ENCODE data around the gene ADGRE3. TPM values are rescaled to one million over a fixed set of nuclear protein-coding genes. Genes with fewer than 3 reads are reported as not detected.

Gene ADGRE3
- total RNA-seq, 1 experiment from 2014 or later: not detected

DNA sequence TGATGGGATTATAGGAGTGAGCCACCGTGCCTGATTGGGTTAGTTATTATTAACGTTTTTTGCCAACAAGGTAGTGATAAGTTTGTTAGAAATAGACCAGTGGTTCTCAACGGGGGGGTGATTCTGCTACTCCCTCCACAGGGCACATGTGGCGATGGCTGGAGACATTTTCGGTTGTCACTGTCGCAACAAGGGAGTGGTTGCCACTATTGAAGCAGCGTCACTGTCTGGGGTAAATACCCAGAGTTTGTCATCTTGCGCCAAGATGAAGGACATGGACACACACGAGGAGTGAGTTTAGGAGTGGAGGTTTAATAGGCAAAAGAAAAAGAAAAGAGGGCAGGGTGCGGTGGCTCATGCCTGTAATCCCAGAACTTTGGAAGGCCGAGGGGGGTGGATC, 18.9 kb downstream of the ADGRE3 start (continued):
- TF ChIP-seq, protein P1, sequence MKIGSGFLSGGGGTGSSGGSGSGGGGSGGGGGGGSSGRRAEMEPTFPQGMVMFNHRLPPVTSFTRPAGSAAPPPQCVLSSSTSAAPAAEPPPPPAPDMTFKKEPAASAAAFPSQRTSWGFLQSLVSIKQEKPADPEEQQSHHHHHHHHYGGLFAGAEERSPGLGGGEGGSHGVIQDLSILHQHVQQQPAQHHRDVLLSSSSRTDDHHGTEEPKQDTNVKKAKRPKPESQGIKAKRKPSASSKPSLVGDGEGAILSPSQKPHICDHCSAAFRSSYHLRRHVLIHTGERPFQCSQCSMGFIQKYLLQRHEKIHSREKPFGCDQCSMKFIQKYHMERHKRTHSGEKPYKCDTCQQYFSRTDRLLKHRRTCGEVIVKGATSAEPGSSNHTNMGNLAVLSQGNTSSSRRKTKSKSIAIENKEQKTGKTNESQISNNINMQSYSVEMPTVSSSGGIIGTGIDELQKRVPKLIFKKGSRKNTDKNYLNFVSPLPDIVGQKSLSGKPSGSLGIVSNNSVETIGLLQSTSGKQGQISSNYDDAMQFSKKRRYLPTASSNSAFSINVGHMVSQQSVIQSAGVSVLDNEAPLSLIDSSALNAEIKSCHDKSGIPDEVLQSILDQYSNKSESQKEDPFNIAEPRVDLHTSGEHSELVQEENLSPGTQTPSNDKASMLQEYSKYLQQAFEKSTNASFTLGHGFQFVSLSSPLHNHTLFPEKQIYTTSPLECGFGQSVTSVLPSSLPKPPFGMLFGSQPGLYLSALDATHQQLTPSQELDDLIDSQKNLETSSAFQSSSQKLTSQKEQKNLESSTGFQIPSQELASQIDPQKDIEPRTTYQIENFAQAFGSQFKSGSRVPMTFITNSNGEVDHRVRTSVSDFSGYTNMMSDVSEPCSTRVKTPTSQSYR (CRISPR knock-in tag; IDR thresholded peaks at IDR 0.05): no peak

DNA sequence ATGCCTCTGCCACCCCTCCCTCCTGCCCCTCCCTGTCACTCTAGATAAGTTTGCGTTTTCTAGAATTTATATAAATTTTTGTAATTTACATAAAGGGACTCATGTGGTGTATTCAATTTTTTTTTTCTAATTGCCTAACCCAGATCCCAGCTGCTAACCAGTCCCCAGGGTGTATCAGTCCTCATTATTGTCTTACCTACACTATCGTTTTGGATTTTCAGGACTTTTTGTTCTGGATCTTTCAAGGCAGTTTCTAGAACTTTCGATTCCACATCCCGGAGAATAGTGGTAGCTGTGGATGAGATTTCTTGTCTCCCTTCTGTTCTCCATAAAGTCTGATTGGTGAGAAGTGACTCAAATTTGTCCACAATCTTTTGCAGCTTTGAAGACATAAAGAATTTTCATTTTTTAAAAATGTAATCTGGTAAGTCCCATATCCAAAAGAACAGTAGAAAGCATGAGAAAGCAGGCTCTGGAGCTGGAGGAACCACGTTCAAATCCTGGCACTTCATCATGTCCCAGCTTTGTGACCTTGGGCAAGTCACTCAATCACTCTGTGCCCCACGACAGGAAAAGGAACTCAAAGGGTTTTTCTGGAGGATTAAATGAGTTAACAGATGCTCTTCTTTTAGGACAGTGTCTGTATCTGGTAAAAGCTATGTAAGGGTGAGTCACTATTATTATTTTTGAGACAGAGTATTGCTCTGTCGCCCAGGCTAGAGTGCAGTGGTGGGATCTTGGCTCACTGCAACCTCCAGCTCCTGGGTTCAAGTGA, 19.7 kb downstream of the ADGRE3 start:
- H3K27me3 Mint-ChIP-seq (ENCODE audit: low read depth): peaks cover 13% of the 10 kb centered on the region
- no peaks in the 10 kb centered on the region for H3K4me1 Mint-ChIP-seq
- no peak overlapping the region for H3K4me3 Mint-ChIP-seq
- POLR2A ChIA-PET: no interaction called here
- no peaks in the 10 kb centered on the region; the same call in 1 of the 2 replicates for H3K9me3 Mint-ChIP-seq
- DNase-seq (ENCODE audit: low spot score) (no peak), ATAC-seq (no peak)
- H3K36me3 Mint-ChIP-seq: no peaks in the 10 kb centered on the region
- TF ChIP-seq IRF2 (CRISPR knock-in tag; IDR thresholded peaks at IDR 0.05; ENCODE audit: borderline replicate concordance, low read depth): no peak
- TF ChIP-seq NFE2L1 (CRISPR knock-in tag; IDR thresholded peaks at IDR 0.05): no peak
- TF ChIP-seq ZNF423 (CRISPR knock-in tag; IDR thresholded peaks at IDR 0.05): no peak
- TF ChIP-seq ZNF232 (CRISPR knock-in tag; IDR thresholded peaks at IDR 0.05): no peak
- TF ChIP-seq, protein P2, sequence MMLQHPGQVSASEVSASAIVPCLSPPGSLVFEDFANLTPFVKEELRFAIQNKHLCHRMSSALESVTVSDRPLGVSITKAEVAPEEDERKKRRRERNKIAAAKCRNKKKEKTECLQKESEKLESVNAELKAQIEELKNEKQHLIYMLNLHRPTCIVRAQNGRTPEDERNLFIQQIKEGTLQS (CRISPR knock-in tag; conservative IDR thresholded peaks at IDR 0.05): no peak
- TF ChIP-seq, protein P3, sequence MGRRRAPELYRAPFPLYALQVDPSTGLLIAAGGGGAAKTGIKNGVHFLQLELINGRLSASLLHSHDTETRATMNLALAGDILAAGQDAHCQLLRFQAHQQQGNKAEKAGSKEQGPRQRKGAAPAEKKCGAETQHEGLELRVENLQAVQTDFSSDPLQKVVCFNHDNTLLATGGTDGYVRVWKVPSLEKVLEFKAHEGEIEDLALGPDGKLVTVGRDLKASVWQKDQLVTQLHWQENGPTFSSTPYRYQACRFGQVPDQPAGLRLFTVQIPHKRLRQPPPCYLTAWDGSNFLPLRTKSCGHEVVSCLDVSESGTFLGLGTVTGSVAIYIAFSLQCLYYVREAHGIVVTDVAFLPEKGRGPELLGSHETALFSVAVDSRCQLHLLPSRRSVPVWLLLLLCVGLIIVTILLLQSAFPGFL (CRISPR knock-in tag; IDR thresholded peaks at IDR 0.05; ENCODE audit: borderline replicate concordance): no peak
- TF ChIP-seq, protein P4, sequence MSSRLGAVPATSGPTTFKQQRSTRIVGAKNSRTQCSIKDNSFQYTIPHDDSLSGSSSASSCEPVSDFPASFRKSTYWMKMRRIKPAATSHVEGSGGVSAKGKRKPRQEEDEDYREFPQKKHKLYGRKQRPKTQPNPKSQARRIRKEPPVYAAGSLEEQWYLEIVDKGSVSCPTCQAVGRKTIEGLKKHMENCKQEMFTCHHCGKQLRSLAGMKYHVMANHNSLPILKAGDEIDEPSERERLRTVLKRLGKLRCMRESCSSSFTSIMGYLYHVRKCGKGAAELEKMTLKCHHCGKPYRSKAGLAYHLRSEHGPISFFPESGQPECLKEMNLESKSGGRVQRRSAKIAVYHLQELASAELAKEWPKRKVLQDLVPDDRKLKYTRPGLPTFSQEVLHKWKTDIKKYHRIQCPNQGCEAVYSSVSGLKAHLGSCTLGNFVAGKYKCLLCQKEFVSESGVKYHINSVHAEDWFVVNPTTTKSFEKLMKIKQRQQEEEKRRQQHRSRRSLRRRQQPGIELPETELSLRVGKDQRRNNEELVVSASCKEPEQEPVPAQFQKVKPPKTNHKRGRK (CRISPR knock-in tag; IDR thresholded peaks at IDR 0.05; ENCODE audit: borderline replicate concordance): no peak
- TF ChIP-seq NFYB (CRISPR knock-in tag; conservative IDR thresholded peaks at IDR 0.05; ENCODE audit: low read depth): no peak
- TF ChIP-seq, protein P5, sequence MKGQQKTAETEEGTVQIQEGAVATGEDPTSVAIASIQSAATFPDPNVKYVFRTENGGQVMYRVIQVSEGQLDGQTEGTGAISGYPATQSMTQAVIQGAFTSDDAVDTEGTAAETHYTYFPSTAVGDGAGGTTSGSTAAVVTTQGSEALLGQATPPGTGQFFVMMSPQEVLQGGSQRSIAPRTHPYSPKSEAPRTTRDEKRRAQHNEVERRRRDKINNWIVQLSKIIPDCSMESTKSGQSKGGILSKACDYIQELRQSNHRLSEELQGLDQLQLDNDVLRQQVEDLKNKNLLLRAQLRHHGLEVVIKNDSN (CRISPR knock-in tag; IDR thresholded peaks at IDR 0.05): no peak
- TF ChIP-seq MXD4 (CRISPR knock-in tag; IDR thresholded peaks at IDR 0.05; ENCODE audit: borderline replicate concordance): no peak
- no peak for TF ChIP-seq NFATC4 (CRISPR knock-in tag; IDR thresholded peaks at IDR 0.05)
- no peak for TF ChIP-seq KAT7 (CRISPR knock-in tag; IDR thresholded peaks at IDR 0.05; ENCODE audit: borderline replicate concordance)
- no peak for TF ChIP-seq ZNF416 (CRISPR knock-in tag; IDR thresholded peaks at IDR 0.05)
- no peak for TF ChIP-seq JAZF1 (CRISPR knock-in tag; IDR thresholded peaks at IDR 0.05)
- TF ChIP-seq MYBL2 (CRISPR knock-in tag; IDR thresholded peaks at IDR 0.05): no peak
- TF ChIP-seq, protein P6, sequence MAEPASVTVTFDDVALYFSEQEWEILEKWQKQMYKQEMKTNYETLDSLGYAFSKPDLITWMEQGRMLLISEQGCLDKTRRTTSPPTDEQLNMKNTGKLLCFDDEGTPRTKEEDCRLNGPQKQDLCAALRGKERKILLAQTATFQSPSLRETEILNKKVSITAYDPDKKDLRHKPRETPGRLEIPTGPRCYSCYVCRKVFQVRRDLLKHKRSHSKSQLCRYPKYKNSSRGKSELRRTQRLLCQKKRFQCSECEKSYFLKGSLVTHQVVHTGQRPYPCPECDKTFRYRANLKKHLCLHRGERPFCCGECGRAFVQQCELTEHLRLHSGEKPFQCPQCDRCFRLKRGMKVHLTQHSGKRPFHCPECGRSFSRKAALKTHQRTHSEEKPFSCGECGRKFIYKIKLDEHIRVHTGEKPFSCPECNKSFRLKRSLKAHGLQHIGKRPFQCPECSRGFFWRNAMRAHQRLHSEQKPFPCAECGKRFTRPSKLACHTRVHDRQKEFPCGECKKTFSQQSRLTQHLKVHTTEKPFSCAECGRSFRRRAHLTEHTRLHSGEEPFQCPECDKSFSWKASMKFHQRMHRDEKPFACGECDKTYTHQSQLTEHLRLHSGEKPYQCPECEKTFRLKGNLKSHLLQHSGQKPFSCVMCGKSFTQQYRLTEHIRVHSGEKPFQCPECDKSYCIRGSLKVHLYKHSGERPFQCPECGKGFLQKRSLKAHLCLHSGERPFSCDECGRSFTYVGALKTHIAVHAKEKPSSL (CRISPR knock-in tag; conservative IDR thresholded peaks at IDR 0.05): no peak
- no peak for TF ChIP-seq ZNF219 (CRISPR knock-in tag; IDR thresholded peaks at IDR 0.05; ENCODE audit: borderline replicate concordance)
- TF ChIP-seq, protein P7, sequence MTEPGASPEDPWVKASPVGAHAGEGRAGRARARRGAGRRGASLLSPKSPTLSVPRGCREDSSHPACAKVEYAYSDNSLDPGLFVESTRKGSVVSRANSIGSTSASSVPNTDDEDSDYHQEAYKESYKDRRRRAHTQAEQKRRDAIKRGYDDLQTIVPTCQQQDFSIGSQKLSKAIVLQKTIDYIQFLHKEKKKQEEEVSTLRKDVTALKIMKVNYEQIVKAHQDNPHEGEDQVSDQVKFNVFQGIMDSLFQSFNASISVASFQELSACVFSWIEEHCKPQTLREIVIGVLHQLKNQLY (CRISPR knock-in tag; IDR thresholded peaks at IDR 0.05): no peak
- TF ChIP-seq ZNF671 (CRISPR knock-in tag; IDR thresholded peaks at IDR 0.05): no peak
- CTCF ChIA-PET: no interaction called here
- H3K27ac Mint-ChIP-seq: no peak overlapping the region
